ENCODE measurements around the gene USP4. TPM values are rescaled to one million over a fixed set of nuclear protein-coding genes. Genes with fewer than 3 reads are reported as not detected.
A peak's percentile ranks its signal among the peaks of the same experiment; 100 is the strongest.

USP4 gene
- total and polyA plus RNA-seq, 3 donors from 2014 or later: 48.0 to 95.1 (median 72.0) TPM

DNA sequence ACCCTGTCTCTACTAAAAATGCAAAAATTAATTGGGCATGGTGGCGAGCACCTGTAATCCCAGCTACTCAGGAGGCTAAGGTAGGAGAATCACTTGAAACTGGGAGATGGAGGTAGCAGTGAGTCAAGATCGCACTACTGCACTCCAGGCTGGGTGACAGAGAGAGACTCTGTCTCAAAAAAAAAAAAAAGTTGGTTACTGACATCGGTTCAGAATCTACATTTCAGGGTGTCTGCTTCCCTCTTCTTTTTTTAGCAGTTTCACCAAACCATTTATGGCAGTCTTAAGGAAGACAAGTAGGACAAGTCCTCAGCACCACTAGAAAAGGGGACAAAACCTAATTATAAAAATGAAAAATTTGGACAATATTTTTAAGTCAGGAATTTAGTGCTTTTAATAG, 3.3 kb upstream of the USP4 start:
- H3K9me3 ChIP-seq: no peaks in the 10 kb centered on the region
- H3K4me3 ChIP-seq: no peak overlapping the region
- no peak for TF ChIP-seq POLR2A (IDR thresholded peaks at IDR 0.05)
- TF ChIP-seq, protein P1, sequence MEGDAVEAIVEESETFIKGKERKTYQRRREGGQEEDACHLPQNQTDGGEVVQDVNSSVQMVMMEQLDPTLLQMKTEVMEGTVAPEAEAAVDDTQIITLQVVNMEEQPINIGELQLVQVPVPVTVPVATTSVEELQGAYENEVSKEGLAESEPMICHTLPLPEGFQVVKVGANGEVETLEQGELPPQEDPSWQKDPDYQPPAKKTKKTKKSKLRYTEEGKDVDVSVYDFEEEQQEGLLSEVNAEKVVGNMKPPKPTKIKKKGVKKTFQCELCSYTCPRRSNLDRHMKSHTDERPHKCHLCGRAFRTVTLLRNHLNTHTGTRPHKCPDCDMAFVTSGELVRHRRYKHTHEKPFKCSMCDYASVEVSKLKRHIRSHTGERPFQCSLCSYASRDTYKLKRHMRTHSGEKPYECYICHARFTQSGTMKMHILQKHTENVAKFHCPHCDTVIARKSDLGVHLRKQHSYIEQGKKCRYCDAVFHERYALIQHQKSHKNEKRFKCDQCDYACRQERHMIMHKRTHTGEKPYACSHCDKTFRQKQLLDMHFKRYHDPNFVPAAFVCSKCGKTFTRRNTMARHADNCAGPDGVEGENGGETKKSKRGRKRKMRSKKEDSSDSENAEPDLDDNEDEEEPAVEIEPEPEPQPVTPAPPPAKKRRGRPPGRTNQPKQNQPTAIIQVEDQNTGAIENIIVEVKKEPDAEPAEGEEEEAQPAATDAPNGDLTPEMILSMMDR (IDR thresholded peaks at IDR 0.05): no peak
- H3K27ac ChIP-seq: no peak overlapping the region
- no peaks in the 10 kb centered on the region for H3K36me3 ChIP-seq (ENCODE audit: low read depth, missing control alignments)
- intact Hi-C loops (cut with DNase I; ENCODE audit: low total_unique reads): no loop called here
- H3K4me1 ChIP-seq: peaks cover 15% of the 10 kb centered on the region
- no peaks in the 10 kb centered on the region for H3K27me3 ChIP-seq
- 77 to 92% methylated on average over 3 of the region's 3 CpGs for WGBS, 2 donors
- DNase-seq: no peak

DNA sequence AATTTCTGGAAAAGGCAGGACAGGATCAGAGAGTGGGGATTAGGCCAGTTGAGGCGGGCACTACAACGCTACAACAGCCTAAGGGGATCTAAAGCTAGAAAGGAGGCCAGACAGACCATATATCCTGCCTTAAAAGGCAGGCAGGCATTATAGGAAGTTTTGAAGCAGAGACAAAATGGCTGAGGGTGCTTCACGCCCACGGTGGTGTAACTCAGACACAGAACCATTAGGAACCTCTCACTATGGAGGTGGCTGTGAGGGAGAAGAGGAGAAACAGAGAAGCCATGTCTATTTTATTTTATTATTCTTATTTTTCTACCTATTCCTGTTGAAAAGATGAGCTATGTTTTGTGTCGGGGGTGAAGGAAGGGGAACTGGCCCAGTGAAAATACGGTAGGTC, 2.1 kb upstream of the USP4 start:
- Histone ChIP-seq H3K4me3 (no peak overlapping the region), H3K27me3 (no peaks in the 10 kb centered on the region), H3K27ac (no peak overlapping the region), H3K9me3 (no peaks in the 10 kb centered on the region), H3K36me3 (ENCODE audit: low read depth, missing control alignments) (no peaks in the 10 kb centered on the region), H3K4me1 (peaks cover 15% of the 10 kb centered on the region)
- WGBS, 2 donors: 71 to 73% methylated on average over 6 of the region's 6 CpGs
- intact Hi-C loops (cut with DNase I; ENCODE audit: low total_unique reads): no loop called here
- TF ChIP-seq POLR2A (IDR thresholded peaks at IDR 0.05): no peak
- TF ChIP-seq, protein P1 (IDR thresholded peaks at IDR 0.05): no peak
- no peak for DNase-seq

DNA sequence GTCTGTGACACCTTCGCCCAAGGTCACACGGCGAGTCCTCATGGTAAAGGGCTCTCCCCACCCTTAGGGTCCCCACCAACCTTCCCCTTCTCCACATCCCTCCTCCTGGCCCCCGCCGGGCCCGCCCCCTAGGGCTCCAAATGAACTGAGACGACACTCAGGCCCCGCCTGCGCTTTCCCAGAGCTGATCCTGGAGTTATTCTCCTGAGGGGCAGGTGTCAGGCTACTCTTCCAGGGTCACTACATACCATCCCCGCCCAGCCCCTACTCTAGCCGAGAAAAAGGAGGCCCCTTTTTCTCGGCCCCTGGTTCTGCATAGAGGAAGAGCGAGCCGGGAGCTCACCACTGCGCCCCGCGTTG, 292 bp downstream of the USP4 start:
- no peaks in the 10 kb centered on the region for H3K9me3 ChIP-seq
- peak overlapping the region; percentile 86 to 94 for H3K27ac ChIP-seq
- DNase-seq: peak; percentile 45
- H3K36me3 ChIP-seq (ENCODE audit: low read depth, missing control alignments): no peaks in the 10 kb centered on the region
- intact Hi-C loops (cut with DNase I; ENCODE audit: low total_unique reads): no loop called here
- TF ChIP-seq, protein P1 (IDR thresholded peaks at IDR 0.05): no peak
- no peak for TF ChIP-seq POLR2A (IDR thresholded peaks at IDR 0.05)
- peak overlapping the region; percentile 59 to 92 for H3K4me3 ChIP-seq
- H3K27me3 ChIP-seq: no peaks in the 10 kb centered on the region
- H3K4me1 ChIP-seq: peaks cover 15% of the 10 kb centered on the region
- 1% methylated on average over 16 to 17 of the region's 17 CpGs for WGBS, 2 donors

DNA sequence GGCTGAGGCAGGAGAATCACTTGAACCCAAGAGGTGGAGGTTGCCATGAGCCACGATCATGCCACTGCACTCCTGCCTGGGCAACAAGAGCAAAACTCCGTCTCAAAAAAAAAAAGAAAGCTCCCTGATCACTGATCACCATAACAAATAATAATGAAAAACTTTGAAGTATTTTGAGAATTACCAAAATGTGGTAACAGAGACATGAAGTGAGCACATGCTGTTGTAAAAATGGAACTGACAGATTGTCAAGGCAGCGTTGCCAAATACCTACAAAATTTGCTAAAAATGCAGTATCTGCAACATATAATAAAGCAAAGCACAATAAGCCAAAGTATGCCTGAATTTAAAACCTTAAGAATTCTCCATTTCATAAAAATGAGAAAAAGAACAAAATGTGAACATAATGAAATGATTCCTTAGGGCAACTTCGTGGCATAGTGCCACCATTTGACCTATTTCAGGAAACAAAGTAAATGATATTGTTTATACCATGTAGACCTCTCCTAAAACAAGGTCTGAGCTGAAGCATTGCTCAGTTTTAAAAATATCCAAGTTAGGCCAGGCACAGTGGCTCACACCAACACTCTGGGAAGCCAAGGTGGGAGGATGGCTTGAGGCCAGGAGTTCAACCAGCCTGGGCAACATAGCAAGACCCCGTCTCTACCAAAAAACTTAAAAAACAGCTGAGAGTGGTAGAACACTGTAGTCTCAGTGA, 5.8 kb downstream of the USP4 start:
- Histone ChIP-seq H3K27me3 (no peaks in the 10 kb centered on the region), H3K27ac (no peak overlapping the region), H3K4me1 (peaks cover 5% of the 10 kb centered on the region), H3K9me3 (no peaks in the 10 kb centered on the region), H3K4me3 (no peak overlapping the region), H3K36me3 (ENCODE audit: low read depth, missing control alignments) (no peaks in the 10 kb centered on the region)
- DNase-seq: no peak
- intact Hi-C loops (cut with DNase I; ENCODE audit: low total_unique reads): no loop called here
- TF ChIP-seq, protein P1 (IDR thresholded peaks at IDR 0.05): no peak
- TF ChIP-seq POLR2A (IDR thresholded peaks at IDR 0.05): no peak
- 88 to 93% methylated on average over 5 of the region's 5 CpGs for WGBS, 2 donors

DNA sequence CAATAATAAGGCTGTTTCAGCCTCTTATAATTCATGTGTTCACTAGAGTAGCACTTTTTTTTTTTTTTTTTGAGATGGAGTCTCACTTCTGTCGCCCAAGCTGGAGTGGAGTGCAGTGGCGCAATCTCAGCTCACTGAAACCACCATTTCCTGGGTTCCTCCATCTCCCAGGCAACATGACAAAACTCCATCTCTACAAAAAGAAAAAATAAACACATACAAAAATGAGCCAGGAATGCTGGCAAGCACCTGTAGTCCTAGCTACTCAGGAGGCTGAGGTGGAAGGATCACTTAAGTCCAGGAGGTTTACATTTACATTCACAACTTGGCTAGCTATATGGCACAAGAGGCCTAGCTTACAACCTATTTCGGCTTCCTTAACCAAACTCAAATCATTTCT, 6.8 kb downstream of the USP4 start:
- no peaks in the 10 kb centered on the region for H3K36me3 ChIP-seq (ENCODE audit: low read depth, missing control alignments)

More for the DNA sequence above, 6.8 kb downstream of the USP4 start:
- Histone ChIP-seq H3K4me1 (no peaks in the 10 kb centered on the region), H3K9me3 (no peaks in the 10 kb centered on the region), H3K27me3 (no peaks in the 10 kb centered on the region), H3K4me3 (no peak overlapping the region), H3K27ac (no peak overlapping the region)
- no peak for DNase-seq
- WGBS, 2 donors: 82 to 89% methylated on average over 3 of the region's 3 CpGs
- no peak for TF ChIP-seq POLR2A (IDR thresholded peaks at IDR 0.05)
- TF ChIP-seq, protein P1 (IDR thresholded peaks at IDR 0.05): no peak
- intact Hi-C loops (cut with DNase I; ENCODE audit: low total_unique reads): no loop called here
